Epithelial cell of proximal tubule (primary cell): ENCODE measurements around the gene DXO. TPM values are rescaled to one million over a fixed set of nuclear protein-coding genes. Genes with fewer than 3 reads are reported as not detected.
"Not testable (repeated sequence)": the region's sequence is repeated elsewhere in the genome, so short reads cannot be mapped to it uniquely, and the experiment has no call there.

Experiments
- DNase-seq: peaks from one replicate; pipeline ENCODE4 v3.0.0-alpha.2; 2011; ENCODE audit warnings: low read depth
- H3K4me3 ChIP-seq: 2 replicates; pipeline ENCODE4 v1.5.1; 2011; ENCODE audit warnings: low read depth, mild to moderate bottlenecking, low read length
- CTCF ChIP-seq: conservative IDR thresholded peaks from 2 replicates; pipeline ENCODE4 v1.5.1; 2012; ENCODE audit warnings: low read depth, mild to moderate bottlenecking, low read length
- total RNA-seq: library from RNA; depleted of rRNA; stranded (reverse); fragments of >200 nt; gene quantifications from 2 replicates; pipeline ENCODE4 v1.2.3, GENCODE V29; 2015

The DXO gene
- total RNA-seq: 20.0 and 20.9 TPM in 2 replicates

- peak; percentile 88 for DNase-seq
- TF ChIP-seq CTCF: no peak
- peak within 1 kb of the TSS; percentile 90 for H3K4me3 ChIP-seq
These were observed at the start of gene DXO for GRCh38 chr6:31971993-31972708. Gene DXO (minus strand): TSS chr6:31972138. CDS start chr6:31971675, 463 bp downstream.

- DNase-seq, H3K4me3 ChIP-seq: not testable (repeated sequence)
These were observed 42.6 kb upstream of the DXO start, which contains the start of gene C4B for GRCh38 chr6:32014547-32014946. Gene C4B (plus strand): TSS chr6:32014795. CDS start chr6:32014846, 51 bp downstream.

GRCh38 chr6:32013738-32014137, 41.8 kb upstream of the DXO start:
- DNase-seq, H3K4me3 ChIP-seq: not testable (repeated sequence)

GRCh38 chr6:32012941-32013617, 41.1 kb upstream of the DXO start:
- not testable (repeated sequence) for DNase-seq, H3K4me3 ChIP-seq

GRCh38 chr6:32010856-32011530, 39.1 kb upstream of the DXO start:
- H3K4me3 ChIP-seq, DNase-seq: not testable (repeated sequence)

- not testable (repeated sequence) for DNase-seq
These were observed 37.6 kb upstream of the DXO start for GRCh38 chr6:32009537-32009936.

GRCh38 chr6:32008616-32009015, 36.7 kb upstream of the DXO start:
- DNase-seq, H3K4me3 ChIP-seq: not testable (repeated sequence)

More at GRCh38 chr6:32009537-32009936, 37.6 kb upstream of the DXO start:
- H3K4me3 ChIP-seq: not testable (repeated sequence)

- not testable (repeated sequence) for H3K4me3 ChIP-seq, DNase-seq
These were observed 36.1 kb upstream of the DXO start for GRCh38 chr6:32008037-32008436.

- DNase-seq: not testable (repeated sequence)
These were observed 35.1 kb upstream of the DXO start for GRCh38 chr6:32007086-32007485.

GRCh38 chr6:32005991-32006529, 34.1 kb upstream of the DXO start:
- not testable (repeated sequence) for DNase-seq

More at GRCh38 chr6:32007086-32007485, 35.1 kb upstream of the DXO start:
- H3K4me3 ChIP-seq: not testable (repeated sequence)

GRCh38 chr6:32005538-32005880, 33.6 kb upstream of the DXO start:
- not testable (repeated sequence) for DNase-seq, H3K4me3 ChIP-seq

More at GRCh38 chr6:32005991-32006529, 34.1 kb upstream of the DXO start:
- not testable (repeated sequence) for H3K4me3 ChIP-seq

GRCh38 chr6:32004864-32005537, 33.1 kb upstream of the DXO start:
- H3K4me3 ChIP-seq, DNase-seq: not testable (repeated sequence)

GRCh38 chr6:32004393-32004792, 32.5 kb upstream of the DXO start:
- not testable (repeated sequence) for DNase-seq, H3K4me3 ChIP-seq

GRCh38 chr6:32003301-32003700, 31.4 kb upstream of the DXO start:
- DNase-seq, H3K4me3 ChIP-seq: not testable (repeated sequence)

GRCh38 chr6:32002546-32003268, 30.8 kb upstream of the DXO start:
- DNase-seq, H3K4me3 ChIP-seq: not testable (repeated sequence)

- DNase-seq, H3K4me3 ChIP-seq: not testable (repeated sequence)
These were observed 24.4 kb upstream of the DXO start for GRCh38 chr6:31996385-31996784.

- not testable (repeated sequence) for DNase-seq, H3K4me3 ChIP-seq
These were observed 22.5 kb upstream of the DXO start for GRCh38 chr6:31994421-31994820.
